T-helper 17 cell (primary cell): ENCODE measurements around the gene PGAM1. TPM values are rescaled to one million over a fixed set of nuclear protein-coding genes. Genes with fewer than 3 reads are reported as not detected.

Experiments
- ATAC-seq: fragments of 150-1000 bp; cut with Tn5 transposase; 2 replicates; pipeline ENCODE4 v1.10.0; 2021; ENCODE audit warnings: mild to moderate bottlenecking, moderate library complexity
- DNase-seq, 3 donors: peaks; one replicate each; pipeline versions ENCODE4 v3.0.0 to v3.0.0-alpha.2; 2020 to 2021
- H3K9me3 ChIP-seq: one replicate; pipeline ENCODE4 v1.7.0; 2013; ENCODE audit warnings: low read length, mild to moderate bottlenecking; ENCODE audit not compliant: control insufficient read depth, poor library complexity, severe bottlenecking
- H3K27ac Mint-ChIP-seq: one replicate; pipeline ENCODE4 v1.8.0; 2022; ENCODE audit warnings: mild to moderate bottlenecking, moderate library complexity, mixed read lengths
- H3K27me3 Mint-ChIP-seq: one replicate; pipeline ENCODE4 v1.8.0; 2022; ENCODE audit warnings: mixed read lengths
- H3K36me3 Mint-ChIP-seq: one replicate; pipeline ENCODE4 v1.8.0; 2022; ENCODE audit warnings: low read depth, mixed read lengths
- H3K4me1 Mint-ChIP-seq: one replicate; pipeline ENCODE4 v1.8.0; 2022; ENCODE audit warnings: mild to moderate bottlenecking, mixed read lengths
- H3K4me3 Mint-ChIP-seq: one replicate; pipeline ENCODE4 v1.8.0; 2022; ENCODE audit warnings: mild to moderate bottlenecking, moderate library complexity, mixed read lengths
- total RNA-seq, 4 donors: library from RNA in 2 of 4; stranded (reverse) in 2 of 4; gene quantifications; one replicate each; pipeline ENCODE4 v1.2.3 and lab custom pipeline; 2022 to 2026

Gene PGAM1
- 100 to 1,000 TPM in 1 of 2 donors, 10 to 100 TPM in 1; 88.6 to 101 TPM for total RNA-seq
- total RNA-seq (lab: John Stamatoyannopoulos, UW), result 34.9 to 54.6 reads per million in 2 donors

DNA sequence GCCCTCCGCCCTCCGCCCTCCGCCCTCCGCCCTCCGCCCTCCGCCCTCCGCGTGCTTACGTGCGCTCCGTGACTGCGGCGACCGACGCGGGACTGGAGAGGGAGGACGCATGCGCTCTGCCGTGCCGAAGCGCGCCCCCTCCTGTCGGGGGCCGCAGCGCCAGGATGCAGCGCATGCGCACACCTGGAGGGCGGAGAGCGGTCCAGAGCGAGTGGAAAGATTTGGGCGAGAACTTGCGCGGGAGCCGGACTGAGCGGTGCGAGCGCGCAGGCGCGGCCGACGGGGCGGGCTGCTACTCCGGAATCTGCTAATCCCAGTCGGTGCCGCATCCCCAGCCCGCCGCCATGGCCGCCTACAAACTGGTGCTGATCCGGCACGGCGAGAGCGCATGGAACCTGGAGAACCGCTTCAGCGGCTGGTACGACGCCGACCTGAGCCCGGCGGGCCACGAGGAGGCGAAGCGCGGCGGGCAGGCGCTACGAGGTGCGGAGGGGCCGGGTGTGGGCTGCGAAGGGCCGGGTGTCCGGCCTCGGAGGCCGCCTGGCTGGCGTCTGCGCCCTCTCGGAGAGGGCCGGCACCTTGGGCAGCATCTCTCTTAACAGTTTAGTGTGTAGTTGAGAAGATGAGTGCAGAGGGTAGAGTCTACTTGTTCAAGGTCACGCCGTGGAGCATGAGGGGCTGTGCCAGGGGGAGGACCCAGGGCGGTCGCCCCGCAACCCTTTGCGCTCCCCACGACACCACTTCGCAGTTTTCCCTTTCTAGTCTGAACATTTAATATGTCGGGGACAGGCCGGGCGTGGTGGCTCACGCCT lies at the start of gene PGAM1:
TSS of gene PGAM1 (plus strand) at position 228 of the 812 bp plus-strand sequence. CDS start at position 345, 117 bp downstream.
- peak; percentile 86 for ATAC-seq
- no peaks in the 10 kb centered on the region for H3K36me3 Mint-ChIP-seq
- peak; percentile 94 to 97 (median 94) for DNase-seq
- no peaks in the 10 kb centered on the region for H3K27me3 Mint-ChIP-seq
- H3K4me1 Mint-ChIP-seq, result peaks cover 21% of the 10 kb centered on the region
- peak within 1 kb of the TSS; percentile 90 for H3K4me3 Mint-ChIP-seq
- H3K9me3 ChIP-seq, result no peaks in the 10 kb centered on the region
- peak within 1 kb of the TSS; percentile 94 for H3K27ac Mint-ChIP-seq

DNA sequence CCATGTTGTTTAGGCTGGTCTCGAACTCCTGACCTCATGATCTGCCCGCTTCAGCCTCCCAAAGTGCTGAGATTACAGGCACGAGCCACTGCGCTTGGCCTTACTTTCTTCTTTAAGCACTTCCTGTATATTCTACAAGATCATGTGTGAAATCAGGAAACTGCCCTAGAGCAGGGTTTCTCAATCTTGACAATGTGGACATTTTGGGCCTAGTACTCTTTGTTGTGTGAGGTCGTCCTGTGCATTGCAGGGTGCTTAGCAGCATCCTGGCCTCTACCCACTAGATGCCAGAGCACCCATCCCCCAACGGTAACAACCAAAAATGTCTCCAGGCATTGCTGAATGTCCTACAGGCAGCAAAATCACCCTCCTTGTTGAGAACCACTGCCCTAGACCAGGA lies 49.6 kb upstream of the PGAM1 start:
- DNase-seq, result no peak
- Mint-ChIP-seq H3K36me3 (peaks cover 4% of the 10 kb centered on the region), H3K4me1 (peaks cover 2% of the 10 kb centered on the region), H3K27me3 (no peaks in the 10 kb centered on the region), H3K27ac (no peak overlapping the region), H3K4me3 (peak overlapping the region; percentile 15)
- no peaks in the 10 kb centered on the region for H3K9me3 ChIP-seq
- no peak for ATAC-seq

DNA sequence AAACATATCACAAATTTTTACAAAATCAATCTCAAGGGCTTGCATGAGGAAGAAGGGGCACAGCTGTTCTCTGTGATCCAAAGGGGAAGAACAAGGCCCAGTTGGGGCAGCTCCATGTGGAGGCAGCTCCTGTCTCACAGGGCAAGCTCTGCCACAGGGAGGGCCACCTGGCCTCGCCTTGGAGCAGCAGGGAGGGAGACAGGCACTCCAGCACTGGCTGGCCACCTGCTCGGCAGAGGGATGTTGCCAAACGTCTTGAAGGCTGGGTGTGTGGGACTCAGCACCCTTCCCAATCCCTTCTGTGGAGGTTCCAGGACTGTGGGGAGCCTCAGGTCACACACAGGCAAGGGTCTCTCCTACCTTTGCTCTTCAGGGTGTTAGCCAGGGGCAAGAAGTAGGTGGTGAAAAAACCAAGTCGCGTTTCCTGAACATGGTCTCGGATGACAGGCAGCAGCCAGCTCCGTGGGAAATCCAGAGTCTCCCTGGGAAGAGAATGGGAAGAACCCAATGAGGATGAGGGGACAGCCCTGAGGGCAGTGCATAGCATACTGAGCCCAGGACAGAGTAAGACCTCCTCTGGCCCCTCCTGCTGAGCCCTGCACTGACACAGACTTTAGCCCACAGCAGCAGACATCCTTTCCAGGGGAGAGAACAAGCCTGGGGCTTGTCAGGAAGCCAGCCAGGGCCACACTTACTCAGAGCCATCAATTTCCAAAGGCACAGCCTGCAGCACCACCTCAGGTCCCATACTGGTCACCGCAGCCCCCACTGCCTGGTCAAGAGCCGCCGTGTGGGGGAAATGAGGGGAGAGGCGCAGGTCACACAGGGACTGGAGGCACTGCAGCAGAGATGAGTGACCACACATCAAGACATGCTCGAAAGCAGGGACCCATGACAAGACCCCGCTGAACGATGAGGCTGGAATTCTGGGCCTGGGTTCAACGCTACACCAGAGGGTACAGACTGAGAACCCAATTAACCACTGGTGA lies 46.8 kb upstream of the PGAM1 start:
- no peaks in the 10 kb centered on the region for H3K9me3 ChIP-seq
- Mint-ChIP-seq H3K4me3 (peak overlapping the region; percentile 56), H3K27me3 (no peaks in the 10 kb centered on the region), H3K36me3 (no peaks in the 10 kb centered on the region), H3K27ac (peak overlapping the region; percentile 82), H3K4me1 (peaks cover 2% of the 10 kb centered on the region)
- peak; percentile 10 for ATAC-seq
- DNase-seq, result no peak

DNA sequence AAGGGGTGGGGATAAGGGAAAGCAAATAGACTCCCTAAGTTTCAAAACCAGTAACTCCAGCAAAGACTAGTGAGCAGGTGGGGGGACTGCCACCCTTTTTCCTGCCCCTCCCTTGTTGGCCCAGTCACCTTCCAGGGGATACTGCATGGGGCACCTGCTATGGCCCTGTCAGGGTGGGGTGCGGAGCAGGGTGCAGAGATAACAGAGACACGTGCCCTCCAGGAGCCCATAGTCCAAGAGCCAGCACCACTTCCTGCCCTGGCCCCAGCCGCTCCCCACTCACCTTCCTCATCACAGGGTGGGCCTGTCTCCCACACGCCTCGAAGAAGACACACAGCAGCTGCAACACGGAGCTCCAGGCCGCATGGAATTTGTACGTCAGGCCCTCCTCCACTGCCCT lies 45.5 kb upstream of the PGAM1 start:
- H3K4me3 Mint-ChIP-seq, result no peak overlapping the region
- no peak for ATAC-seq
- H3K36me3 Mint-ChIP-seq, result no peaks in the 10 kb centered on the region

DNA sequence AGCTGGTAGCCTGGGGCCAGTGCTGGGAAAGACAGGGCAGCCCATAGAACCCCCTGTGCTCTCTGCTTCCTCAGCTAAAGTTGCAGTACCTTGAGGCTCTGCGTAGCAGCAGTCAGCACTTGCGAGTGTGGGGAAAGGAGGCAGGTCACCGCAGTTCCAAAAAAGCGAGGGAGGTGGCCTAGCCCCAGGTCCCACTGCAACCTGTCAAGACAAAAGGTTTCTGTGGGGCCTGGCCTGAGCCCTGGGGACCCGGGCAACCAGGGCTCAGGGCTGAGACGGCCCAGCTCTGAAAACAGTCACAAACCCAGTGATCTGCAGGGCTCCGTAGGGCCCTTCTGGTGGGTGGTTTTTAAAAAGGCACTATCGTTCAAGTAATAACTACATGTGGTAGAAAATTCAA lies 44.4 kb upstream of the PGAM1 start:
- Mint-ChIP-seq H3K4me3 (no peak overlapping the region), H3K4me1 (peaks cover 4% of the 10 kb centered on the region), H3K36me3 (no peaks in the 10 kb centered on the region), H3K27ac (no peak overlapping the region), H3K27me3 (no peaks in the 10 kb centered on the region)
- no peaks in the 10 kb centered on the region for H3K9me3 ChIP-seq
- DNase-seq (no peak), ATAC-seq (no peak)

More for the DNA sequence above, 45.5 kb upstream of the PGAM1 start:
- Mint-ChIP-seq H3K4me1 (peaks cover 4% of the 10 kb centered on the region), H3K27me3 (no peaks in the 10 kb centered on the region), H3K27ac (no peak overlapping the region)
- DNase-seq, result no peak
- no peaks in the 10 kb centered on the region for H3K9me3 ChIP-seq

DNA sequence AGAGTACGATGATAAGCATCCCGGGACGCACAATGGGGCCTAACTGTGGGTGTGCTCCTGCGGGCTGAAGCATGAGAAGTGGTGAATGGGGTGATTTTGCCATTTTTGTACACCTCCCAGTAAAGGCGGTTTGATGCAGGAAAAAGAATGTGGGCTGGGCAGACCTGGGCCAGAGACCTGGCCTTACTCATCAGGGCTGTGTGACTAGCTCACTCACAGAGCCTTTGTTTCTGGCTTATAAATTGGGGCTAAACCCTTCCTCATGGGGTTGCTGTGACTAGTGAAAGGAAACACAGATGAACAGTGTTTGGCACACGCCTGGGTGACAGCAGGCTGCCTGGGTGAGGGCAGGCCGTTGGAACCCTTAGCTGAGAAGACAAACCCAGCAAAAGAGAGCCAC lies 42.8 kb upstream of the PGAM1 start:
- DNase-seq (no peak), ATAC-seq (no peak)
- no peaks in the 10 kb centered on the region for H3K27me3 Mint-ChIP-seq
- H3K36me3 Mint-ChIP-seq, result no peaks in the 10 kb centered on the region
- no peak overlapping the region for H3K4me3 Mint-ChIP-seq
- peaks cover 4% of the 10 kb centered on the region for H3K4me1 Mint-ChIP-seq
- no peaks in the 10 kb centered on the region for H3K9me3 ChIP-seq
- no peak overlapping the region for H3K27ac Mint-ChIP-seq

DNA sequence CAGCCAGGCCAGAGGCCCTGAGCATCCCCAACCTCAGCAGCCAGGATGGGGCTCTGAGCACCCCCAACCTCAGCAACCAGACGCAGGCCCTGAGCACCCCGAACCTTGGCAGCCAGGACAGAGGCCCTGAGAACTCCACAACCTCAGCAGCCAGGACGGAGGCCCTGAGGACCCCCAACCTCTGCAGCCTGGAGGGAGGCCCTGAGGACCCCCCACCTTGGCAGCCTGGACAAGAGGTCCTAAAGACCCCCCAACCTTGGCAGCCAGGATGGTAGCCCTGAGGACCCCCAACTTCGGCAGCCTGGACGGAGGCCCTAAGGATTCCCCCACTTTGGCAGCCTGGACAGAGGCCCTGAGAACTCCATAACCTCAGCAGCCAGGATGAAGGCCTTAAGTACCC lies 41.8 kb upstream of the PGAM1 start:
- no peaks in the 10 kb centered on the region for H3K9me3 ChIP-seq
- peak overlapping the region; percentile 45 for H3K27ac Mint-ChIP-seq
- no peaks in the 10 kb centered on the region for H3K27me3 Mint-ChIP-seq
- H3K36me3 Mint-ChIP-seq, result peaks cover 5% of the 10 kb centered on the region
- H3K4me3 Mint-ChIP-seq, result no peak overlapping the region
- peaks cover 4% of the 10 kb centered on the region for H3K4me1 Mint-ChIP-seq
- no peak for DNase-seq
- ATAC-seq, result no peak

GRCh38 chr10:97384641-97385040 lies 41.4 kb upstream of the PGAM1 start:
- peaks cover 5% of the 10 kb centered on the region for H3K36me3 Mint-ChIP-seq
- no peaks in the 10 kb centered on the region for H3K27me3 Mint-ChIP-seq
- peaks cover 4% of the 10 kb centered on the region for H3K4me1 Mint-ChIP-seq
- ATAC-seq, result no peak
- H3K27ac Mint-ChIP-seq, result peak overlapping the region; percentile 45
- H3K4me3 Mint-ChIP-seq, result no peak overlapping the region
- DNase-seq, result no peak
- H3K9me3 ChIP-seq, result no peaks in the 10 kb centered on the region

DNA sequence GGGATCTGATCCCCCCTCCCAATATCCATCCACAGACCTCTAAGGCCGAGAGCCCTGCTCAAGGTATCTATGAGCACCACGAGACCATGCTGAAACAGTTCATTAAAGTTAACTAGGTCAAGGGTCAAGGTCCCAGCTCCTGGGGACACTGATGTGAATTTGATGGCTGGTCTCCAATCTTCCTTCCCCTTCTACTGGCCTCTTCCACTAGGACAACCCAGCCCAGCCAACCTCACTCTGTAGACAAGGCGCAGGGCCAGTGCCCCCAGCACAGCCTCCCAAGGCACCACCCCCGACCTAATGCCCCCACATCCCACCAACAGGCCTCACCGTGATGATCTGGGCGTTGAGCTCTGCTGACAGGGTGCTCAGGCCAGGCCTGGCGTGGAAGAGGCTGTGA lies 40.4 kb upstream of the PGAM1 start:
- DNase-seq (no peak), ATAC-seq (no peak)
- Mint-ChIP-seq H3K27ac (peak overlapping the region; percentile 9), H3K4me3 (peak overlapping the region; percentile 28), H3K4me1 (peaks cover 4% of the 10 kb centered on the region), H3K27me3 (no peaks in the 10 kb centered on the region), H3K36me3 (peaks cover 5% of the 10 kb centered on the region)
- no peaks in the 10 kb centered on the region for H3K9me3 ChIP-seq

- Mint-ChIP-seq H3K4me3 (no peak overlapping the region), H3K27ac (no peak overlapping the region), H3K4me1 (peaks cover 3% of the 10 kb centered on the region), H3K36me3 (peaks cover 5% of the 10 kb centered on the region), H3K27me3 (no peaks in the 10 kb centered on the region)
- H3K9me3 ChIP-seq, result no peaks in the 10 kb centered on the region
- DNase-seq, result no peak
- peak; percentile 17 for ATAC-seq
Observed at GRCh38 chr10:97388152-97388551, 37.8 kb upstream of the PGAM1 start.

DNA sequence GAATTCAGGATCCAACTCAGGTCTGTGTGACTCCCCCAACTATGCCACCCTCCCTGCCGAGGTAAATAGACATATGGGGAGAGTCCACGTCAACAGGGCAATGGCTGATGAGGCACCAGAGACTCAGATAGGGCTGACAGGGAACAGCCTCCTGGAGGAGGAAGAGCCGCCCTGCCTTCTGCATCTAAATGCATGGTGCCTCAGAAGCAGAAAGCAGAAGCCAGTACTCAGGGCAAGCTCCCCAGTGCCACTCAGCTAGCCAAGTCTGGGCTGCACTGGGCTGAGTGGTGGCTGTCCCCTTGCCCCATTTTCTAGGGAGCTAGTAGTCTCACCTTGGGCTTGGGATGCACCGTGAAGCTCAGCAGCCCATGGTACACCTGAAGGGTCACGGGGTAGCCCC lies 35.9 kb upstream of the PGAM1 start:
- H3K9me3 ChIP-seq, result no peaks in the 10 kb centered on the region
- Mint-ChIP-seq H3K4me1 (peaks cover 3% of the 10 kb centered on the region), H3K27ac (peak overlapping the region; percentile 21), H3K4me3 (no peak overlapping the region), H3K36me3 (peaks cover 5% of the 10 kb centered on the region), H3K27me3 (no peaks in the 10 kb centered on the region)
- no peak for DNase-seq
- no peak for ATAC-seq

DNA sequence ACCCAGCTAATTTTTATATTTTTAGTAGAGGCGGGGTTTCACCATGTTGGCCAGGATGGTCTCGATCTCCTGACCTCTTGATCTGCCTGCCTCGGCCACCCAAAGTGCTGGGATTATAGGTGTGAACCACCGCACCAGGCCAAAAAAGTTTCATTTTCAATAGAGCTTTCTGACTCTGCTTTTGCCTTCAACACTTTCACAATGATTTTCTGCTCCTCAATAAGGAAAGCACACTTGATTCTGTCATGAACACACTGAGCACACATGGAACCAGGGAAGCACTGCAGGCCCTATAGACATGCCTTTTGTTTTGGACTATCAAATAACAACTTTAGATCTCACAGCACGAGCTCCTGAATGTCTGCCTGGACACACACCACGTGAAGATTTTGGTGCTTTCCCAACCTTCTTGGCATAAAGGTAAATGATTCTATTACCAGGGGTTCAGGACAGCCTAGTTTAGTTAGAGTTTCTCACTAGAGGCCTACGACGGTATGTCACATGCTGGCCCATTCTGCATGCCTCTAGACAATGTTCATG lies 32.9 kb upstream of the PGAM1 start:
- peak overlapping the region; percentile 19 for H3K27ac Mint-ChIP-seq

GRCh38 chr10:97396056-97396455 lies 29.9 kb upstream of the PGAM1 start:
- Mint-ChIP-seq H3K36me3 (no peaks in the 10 kb centered on the region), H3K27ac (no peak overlapping the region), H3K27me3 (no peaks in the 10 kb centered on the region), H3K4me3 (no peak overlapping the region), H3K4me1 (peaks cover 2% of the 10 kb centered on the region)
- H3K9me3 ChIP-seq, result no peaks in the 10 kb centered on the region
- ATAC-seq (no peak), DNase-seq (no peak)

More for the DNA sequence above, 32.9 kb upstream of the PGAM1 start:
- DNase-seq (no peak), ATAC-seq (no peak)
- no peak overlapping the region for H3K4me3 Mint-ChIP-seq
- no peaks in the 10 kb centered on the region for H3K27me3 Mint-ChIP-seq
- H3K36me3 Mint-ChIP-seq, result peaks cover 5% of the 10 kb centered on the region
- no peaks in the 10 kb centered on the region for H3K9me3 ChIP-seq
- H3K4me1 Mint-ChIP-seq, result no peaks in the 10 kb centered on the region
